NCI-H128 (cell line): ENCODE measurements around the gene OPA1.

Experiments used
- DNase-seq: peaks from one replicate; lab custom pipeline; 2025; ENCODE audit not compliant: unreplicated experiment; lab: John Stamatoyannopoulos, UW

OPA1 gene

GRCh38 chr3:193648542-193649076 is 55.6 kb downstream of the OPA1 start:
- no peak for DNase-seq

- DNase-seq, result no peak
Observed at GRCh38 chr3:193650585-193650984, 57.6 kb downstream of the OPA1 start.

- DNase-seq, result no peak
Observed at GRCh38 chr3:193655831-193656433, 62.9 kb downstream of the OPA1 start.

GRCh38 chr3:193656445-193656844 is 63.4 kb downstream of the OPA1 start:
- DNase-seq, result no peak

- DNase-seq, result no peak
Observed at GRCh38 chr3:193656878-193657282, 63.9 kb downstream of the OPA1 start.

- DNase-seq, result no peak
Observed at GRCh38 chr3:193660171-193660570, 67.2 kb downstream of the OPA1 start.

GRCh38 chr3:193660698-193661411 is 67.8 kb downstream of the OPA1 start:
- no peak for DNase-seq

- no peak for DNase-seq
Observed at GRCh38 chr3:193662757-193663322, 69.8 kb downstream of the OPA1 start.

- no peak for DNase-seq
Observed at GRCh38 chr3:193665370-193665989, 72.5 kb downstream of the OPA1 start.

GRCh38 chr3:193673845-193674244 is 80.8 kb downstream of the OPA1 start:
- no peak for DNase-seq

GRCh38 chr3:193674714-193675113 is 81.7 kb downstream of the OPA1 start:
- no peak for DNase-seq

GRCh38 chr3:193677734-193678133 is 84.7 kb downstream of the OPA1 start:
- DNase-seq, result no peak

GRCh38 chr3:193680220-193680619 is 87.2 kb downstream of the OPA1 start:
- DNase-seq, result no peak

GRCh38 chr3:193681631-193682030 is 88.6 kb downstream of the OPA1 start:
- no peak for DNase-seq

- DNase-seq, result no peak
Observed at GRCh38 chr3:193686665-193687483, 93.9 kb downstream of the OPA1 start.

- no peak for DNase-seq
Observed at GRCh38 chr3:193688834-193689714, 96.1 kb downstream of the OPA1 start.

GRCh38 chr3:193693774-193694173 is 100.8 kb downstream of the OPA1 start:
- DNase-seq, result no peak

GRCh38 chr3:193701953-193702635 is 109.1 kb downstream of the OPA1 start:
- DNase-seq, result no peak

- no peak for DNase-seq
Observed at GRCh38 chr3:193702967-193703366, 110.0 kb downstream of the OPA1 start.
